GM12892 (cell line): ENCODE results near the gene SEMG2.

ENCODE experiments used
- POLR2A ChIP-seq: IDR thresholded peaks from 2 replicates; pipeline ENCODE4 v1.6.1; 2011; ENCODE audit warnings: low read depth, low read length, control low read depth
- POLR2AphosphoS5 ChIP-seq: IDR thresholded peaks from 2 replicates; pipeline ENCODE4 v1.6.1; 2011; ENCODE audit warnings: low read depth, low read length, control low read depth
- TAF1 ChIP-seq: IDR thresholded peaks from 2 replicates; pipeline ENCODE4 v1.6.1; 2011; ENCODE audit warnings: low read depth, mild to moderate bottlenecking, control low read depth, low read length, borderline replicate concordance

DNA sequence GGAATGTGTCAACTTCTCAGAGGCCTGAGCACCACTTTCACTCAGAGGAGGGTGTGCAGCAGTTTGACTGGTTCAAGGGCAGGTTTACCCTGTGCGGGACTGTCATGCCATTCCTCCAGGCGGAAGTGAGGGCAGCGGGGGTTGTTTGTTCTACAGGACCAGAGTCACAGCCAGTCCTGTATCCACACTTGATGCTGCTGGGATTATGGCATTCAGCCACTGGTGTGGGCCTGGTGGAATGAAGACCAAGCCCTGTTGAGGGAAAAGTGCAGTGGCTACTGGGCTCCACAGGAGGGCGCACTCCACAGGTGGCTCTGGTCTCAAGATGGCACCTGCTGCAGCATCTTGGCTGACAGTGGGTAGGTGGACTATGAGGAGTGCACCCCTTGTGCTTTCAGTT is 14.8 kb downstream of the SEMG2 start:
- no peak for TF ChIP-seq POLR2AphosphoS5
- no peak for TF ChIP-seq POLR2A
- TF ChIP-seq TAF1: no peak
